ENCODE data around the gene KCNC3. TPM values are rescaled to one million over a fixed set of nuclear protein-coding genes. Genes with fewer than 3 reads are reported as not detected.
"Not testable (repeated sequence)": the region's sequence is repeated elsewhere in the genome, so short reads cannot be mapped to it uniquely, and the experiment has no call there.

KCNC3 gene
- total RNA-seq, 4 donors from 2014 or later = 1.5 to 3.1 (median 1.7) TPM

GRCh38 chr19:50358483-50359327 is 29.5 kb upstream of the KCNC3 start:
- 50% methylated on average over 28 of the region's 54 CpGs for WGBS
- no peak for DNase-seq (ENCODE audit: low spot score in 2 of 2)

GRCh38 chr19:50357178-50358100 is 28.3 kb upstream of the KCNC3 start:
- Histone ChIP-seq H3K9me3 (no peaks in the 10 kb centered on the region), H3K4me1 (peaks cover 15% of the 10 kb centered on the region), H3K4me3 (peak overlapping the region; percentile 45), H3K27ac (peak overlapping the region; percentile 59), H3K36me3 (no peaks in the 10 kb centered on the region), H3K27me3 (no peaks in the 10 kb centered on the region)
- DNase-seq (ENCODE audit: low spot score in 2 of 2) = peak in 1 of 2 donors; percentile 87
- 8% methylated on average over 24 of the region's 54 CpGs for WGBS
- TF ChIP-seq CTCF (IDR thresholded peaks at IDR 0.05) (peak; percentile 77 to 84), POLR2A (IDR thresholded peaks at IDR 0.05) (peak in 1 of 2 donors; percentile 47), POLR2AphosphoS5 (IDR thresholded peaks at IDR 0.05) (no peak), EP300 (IDR thresholded peaks at IDR 0.05) (no peak)

More at GRCh38 chr19:50358483-50359327, 29.5 kb upstream of the KCNC3 start:
- TF ChIP-seq POLR2AphosphoS5 (IDR thresholded peaks at IDR 0.05) (no peak), POLR2A (IDR thresholded peaks at IDR 0.05) (peak in 1 of 2 donors; percentile 31)
- Histone ChIP-seq H3K9me3 (no peaks in the 10 kb centered on the region), H3K4me3 (peak overlapping the region; percentile 45), H3K27me3 (no peaks in the 10 kb centered on the region), H3K27ac (no peak overlapping the region), H3K36me3 (no peaks in the 10 kb centered on the region), H3K4me1 (peaks cover 15% of the 10 kb centered on the region)

GRCh38 chr19:50356691-50357177 is 27.6 kb upstream of the KCNC3 start:
- no peak for DNase-seq (ENCODE audit: low spot score in 2 of 2)
- Histone ChIP-seq H3K27ac (no peak overlapping the region), H3K4me3 (peak overlapping the region; percentile 45), H3K4me1 (peaks cover 15% of the 10 kb centered on the region), H3K27me3 (no peaks in the 10 kb centered on the region), H3K36me3 (no peaks in the 10 kb centered on the region), H3K9me3 (no peaks in the 10 kb centered on the region)
- no peak for TF ChIP-seq POLR2AphosphoS5 (IDR thresholded peaks at IDR 0.05)
- no peak for TF ChIP-seq POLR2A (IDR thresholded peaks at IDR 0.05)
- TF ChIP-seq CTCF (IDR thresholded peaks at IDR 0.05) = no peak
- no peak for TF ChIP-seq EP300 (IDR thresholded peaks at IDR 0.05)
- 43% methylated on average over 13 of the region's 13 CpGs for WGBS

GRCh38 chr19:50353487-50353880 is 24.3 kb upstream of the KCNC3 start:
- not testable (repeated sequence) for H3K27me3 ChIP-seq; H3K9me3 ChIP-seq; H3K27ac ChIP-seq; H3K4me3 ChIP-seq; H3K36me3 ChIP-seq; DNase-seq (ENCODE audit: low spot score in 2 of 2)
- peaks cover 26% of the 10 kb centered on the region for H3K4me1 ChIP-seq
- 91% methylated on average over 7 of the region's 7 CpGs for WGBS

- no peak for DNase-seq (ENCODE audit: low spot score in 2 of 2)
- H3K9me3 ChIP-seq = no peaks in the 10 kb centered on the region
- peak overlapping the region; percentile 38 for H3K27ac ChIP-seq
- no peaks in the 10 kb centered on the region for H3K36me3 ChIP-seq
- H3K4me1 ChIP-seq = peaks cover 15% of the 10 kb centered on the region
- 45% methylated on average over 4 of the region's 4 CpGs for WGBS
- no peak for TF ChIP-seq CTCF (IDR thresholded peaks at IDR 0.05)
- TF ChIP-seq POLR2A (IDR thresholded peaks at IDR 0.05) = no peak
- no peak for TF ChIP-seq POLR2AphosphoS5 (IDR thresholded peaks at IDR 0.05)
- no peak for TF ChIP-seq EP300 (IDR thresholded peaks at IDR 0.05)
- H3K4me3 ChIP-seq = no peak overlapping the region
- H3K27me3 ChIP-seq = no peaks in the 10 kb centered on the region
These were observed 23.1 kb upstream of the KCNC3 start for GRCh38 chr19:50352242-50352641.

Measured in suprapubic skin (tissue), 4 donors.